ENCODE data around the gene OR8D2.

Gene OR8D2

GRCh38 chr11:124307093-124307492 lies 12.9 kb downstream of the OR8D2 start:
- Histone ChIP-seq H3K27ac (no peak overlapping the region), H3K4me1 (ENCODE audit: control insufficient read depth in 1 of 2, insufficient read depth in 1 of 2, low read depth in 1 of 2, low read length in 1 of 2) (no peaks in the 10 kb centered on the region), H3K4me3 (ENCODE audit: low read depth in 1 of 2, low read length in 1 of 2) (no peak overlapping the region), H3K9me3 (no peaks in the 10 kb centered on the region), H3K36me3 (no peaks in the 10 kb centered on the region), H3K27me3 (no peaks in the 10 kb centered on the region)
- TF ChIP-seq CTCF (IDR thresholded peaks at IDR 0.05) = no peak

GRCh38 chr11:124302347-124303125 lies 17.5 kb downstream of the OR8D2 start:
- H3K4me1 ChIP-seq (ENCODE audit: control insufficient read depth in 1 of 2, insufficient read depth in 1 of 2, low read depth in 1 of 2, low read length in 1 of 2) = no peaks in the 10 kb centered on the region
- no peak overlapping the region for H3K27ac ChIP-seq
- H3K4me3 ChIP-seq (ENCODE audit: low read depth in 1 of 2, low read length in 1 of 2) = no peak overlapping the region
- no peaks in the 10 kb centered on the region for H3K9me3 ChIP-seq
- H3K36me3 ChIP-seq = no peaks in the 10 kb centered on the region
- TF ChIP-seq CTCF (IDR thresholded peaks at IDR 0.05) = no peak
- H3K27me3 ChIP-seq = no peaks in the 10 kb centered on the region

- Histone ChIP-seq H3K36me3 (no peaks in the 10 kb centered on the region), H3K9me3 (no peaks in the 10 kb centered on the region), H3K27ac (no peak overlapping the region), H3K4me1 (ENCODE audit: control insufficient read depth in 1 of 2, insufficient read depth in 1 of 2, low read depth in 1 of 2, low read length in 1 of 2) (no peaks in the 10 kb centered on the region), H3K27me3 (no peaks in the 10 kb centered on the region), H3K4me3 (ENCODE audit: low read depth in 1 of 2, low read length in 1 of 2) (no peak overlapping the region)
- TF ChIP-seq CTCF (IDR thresholded peaks at IDR 0.05) = no peak
Measured at GRCh38 chr11:124301548-124301947, 18.4 kb downstream of the OR8D2 start.

- TF ChIP-seq CTCF (IDR thresholded peaks at IDR 0.05) = no peak
- Histone ChIP-seq H3K27me3 (no peaks in the 10 kb centered on the region), H3K4me1 (ENCODE audit: control insufficient read depth in 1 of 2, insufficient read depth in 1 of 2, low read depth in 1 of 2, low read length in 1 of 2) (no peaks in the 10 kb centered on the region), H3K9me3 (no peaks in the 10 kb centered on the region), H3K4me3 (ENCODE audit: low read depth in 1 of 2, low read length in 1 of 2) (no peak overlapping the region), H3K27ac (no peak overlapping the region), H3K36me3 (no peaks in the 10 kb centered on the region)
Measured at GRCh38 chr11:124297921-124298320, 22.1 kb downstream of the OR8D2 start.

- Histone ChIP-seq H3K4me1 (ENCODE audit: control insufficient read depth in 1 of 2, insufficient read depth in 1 of 2, low read depth in 1 of 2, low read length in 1 of 2) (no peaks in the 10 kb centered on the region), H3K27ac (no peak overlapping the region), H3K36me3 (no peaks in the 10 kb centered on the region), H3K4me3 (ENCODE audit: low read depth in 1 of 2, low read length in 1 of 2) (no peak overlapping the region), H3K27me3 (no peaks in the 10 kb centered on the region), H3K9me3 (no peaks in the 10 kb centered on the region)
- no peak for TF ChIP-seq CTCF (IDR thresholded peaks at IDR 0.05)
Measured at GRCh38 chr11:124296016-124296415, 24.0 kb downstream of the OR8D2 start.

Data from neutrophil (primary cell).